A549 treated with AZD9567 at 1 μM for 4 hours (cell line): ENCODE measurements around the gene SEC11C. TPM values are rescaled to one million over a fixed set of nuclear protein-coding genes. Genes with fewer than 3 reads are reported as not detected.

Experiments used
- total RNA-seq: library from RNA; stranded (reverse); fragments of 200-300 nt; extraction: Qiagen RNA extraction; gene quantifications from 5 replicates; pipeline ENCODE4 v1.2.3, GENCODE V29; 2022; ENCODE audit not compliant: insufficient read depth

Gene SEC11C
- 38.6 to 65.7 TPM (median 62.7 TPM) in 5 replicates for total RNA-seq

GRCh38 chr18:59139615-59140301 lies at the start of gene SEC11C:
SEC11C (plus strand) TSS chr18:59139884; CDS start chr18:59139949, 65 bp downstream.

Other genes starting within 250 kb of the SEC11C start
- not detected in 5 replicates for gene GRP, start 80.3 kb downstream of the SEC11C start, total RNA-seq
- gene RAX, start 133.6 kb downstream of the SEC11C start, total RNA-seq = not detected in 5 replicates
- gene CPLX4, start 178.8 kb downstream of the SEC11C start, total RNA-seq = not detected in 5 replicates
- gene LMAN1, start 219.4 kb downstream of the SEC11C start, total RNA-seq = 24.5 to 42.5 TPM (median 32.3 TPM) in 5 replicates